Adrenal gland (tissue), 5 donors: ENCODE data around the gene HMG20B.

ENCODE experiments used
- POLR2A ChIP-seq, 2 donors: fragments of 450-650 bp; IDR thresholded peaks; one replicate each; pipeline ENCODE4 v1.6.1; 2017; ENCODE audit warnings: antibody characterized with exemption in 2 of 2, mild to moderate bottlenecking in 2 of 2, moderate library complexity in 1 of 2
- TF ChIP-seq, protein P1 (sequence below), 6 experiments: fragments of 450-650 bp in 4 of 6; fragments of 200-600 bp in 2 of 6; sonication (generic) in 1 of 6; IDR thresholded peaks; 1 replicate in 5 of 6; 2 replicates in 1 of 6; pipeline versions ENCODE4 v1.5.1 to v1.8.0; 2016 to 2021; ENCODE audit warnings: antibody characterized with exemption in 6 of 6, mild to moderate bottlenecking in 2 of 6, moderate library complexity in 1 of 6
- donor health status: DM: no; HTN: no; CAD: no.

DNA sequence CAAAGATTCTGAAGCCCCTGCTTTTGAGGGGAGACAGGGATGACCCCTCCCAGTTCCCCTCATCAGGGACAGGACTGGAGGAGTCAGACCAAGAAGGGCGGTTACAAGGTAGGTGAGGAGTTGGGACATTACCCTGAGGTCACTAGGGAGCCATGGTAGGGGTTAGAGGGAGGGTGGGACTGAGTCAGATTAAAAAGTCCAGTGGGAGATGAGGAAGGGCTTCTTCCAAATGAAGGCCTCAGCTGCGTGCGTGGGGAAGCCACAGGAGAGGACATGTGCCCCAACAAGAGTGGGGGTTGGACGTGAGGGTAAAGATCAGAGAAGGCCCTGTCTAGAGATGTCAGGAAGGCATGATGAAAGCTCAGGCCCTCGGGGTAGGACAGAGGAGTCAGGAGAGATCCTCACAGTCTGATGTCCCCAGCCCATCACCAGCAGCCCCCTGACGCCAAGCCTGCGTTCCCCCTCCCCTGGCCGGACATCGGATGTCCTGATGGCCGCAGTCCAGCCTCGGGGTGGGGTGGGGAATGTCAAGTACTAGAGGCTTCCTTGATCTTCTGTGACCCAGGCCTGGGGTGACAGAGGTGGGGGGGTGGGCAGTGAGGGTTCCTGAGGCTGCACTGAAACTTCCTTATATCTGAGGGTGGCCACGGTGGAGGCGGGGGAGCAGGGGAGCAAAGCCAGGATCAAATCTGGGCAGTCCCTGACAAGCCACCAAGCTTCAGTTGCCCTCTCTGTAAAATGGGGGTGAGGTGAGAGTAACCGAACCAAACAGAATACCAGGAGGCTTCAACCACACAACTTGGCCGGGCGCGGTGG lies 8.8 kb upstream of the HMG20B start:
- TF ChIP-seq, protein P1, sequence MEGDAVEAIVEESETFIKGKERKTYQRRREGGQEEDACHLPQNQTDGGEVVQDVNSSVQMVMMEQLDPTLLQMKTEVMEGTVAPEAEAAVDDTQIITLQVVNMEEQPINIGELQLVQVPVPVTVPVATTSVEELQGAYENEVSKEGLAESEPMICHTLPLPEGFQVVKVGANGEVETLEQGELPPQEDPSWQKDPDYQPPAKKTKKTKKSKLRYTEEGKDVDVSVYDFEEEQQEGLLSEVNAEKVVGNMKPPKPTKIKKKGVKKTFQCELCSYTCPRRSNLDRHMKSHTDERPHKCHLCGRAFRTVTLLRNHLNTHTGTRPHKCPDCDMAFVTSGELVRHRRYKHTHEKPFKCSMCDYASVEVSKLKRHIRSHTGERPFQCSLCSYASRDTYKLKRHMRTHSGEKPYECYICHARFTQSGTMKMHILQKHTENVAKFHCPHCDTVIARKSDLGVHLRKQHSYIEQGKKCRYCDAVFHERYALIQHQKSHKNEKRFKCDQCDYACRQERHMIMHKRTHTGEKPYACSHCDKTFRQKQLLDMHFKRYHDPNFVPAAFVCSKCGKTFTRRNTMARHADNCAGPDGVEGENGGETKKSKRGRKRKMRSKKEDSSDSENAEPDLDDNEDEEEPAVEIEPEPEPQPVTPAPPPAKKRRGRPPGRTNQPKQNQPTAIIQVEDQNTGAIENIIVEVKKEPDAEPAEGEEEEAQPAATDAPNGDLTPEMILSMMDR (IDR thresholded peaks at IDR 0.05): no peak
- TF ChIP-seq POLR2A (IDR thresholded peaks at IDR 0.05): no peak
